Measurements from ENCODE around the gene DDX19B.
"Not testable (repeated sequence)": the region's sequence is repeated elsewhere in the genome, so short reads cannot be mapped to it uniquely, and the experiment has no call there.

DDX19B gene

DNA sequence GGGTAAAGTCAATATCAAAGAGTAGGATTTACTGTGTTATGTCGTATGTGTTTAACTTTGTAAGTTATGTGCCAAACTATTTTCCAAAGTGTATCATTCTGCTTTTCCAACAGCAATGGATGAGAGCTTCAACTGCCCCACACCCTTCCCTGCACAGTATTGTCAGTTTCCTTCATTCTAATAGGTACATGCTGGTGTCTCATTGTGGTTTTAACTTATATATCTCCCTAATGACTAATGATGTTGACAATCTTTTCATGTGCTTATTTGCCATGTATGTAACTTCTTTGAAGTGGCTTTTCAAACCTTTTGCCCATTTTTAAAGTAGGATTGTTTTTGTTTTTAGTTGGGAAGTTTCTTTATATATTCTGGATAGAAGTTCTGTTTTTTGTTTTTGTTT, 3.8 kb downstream of the DDX19B start:
- H4K8ac ChIP-seq (ENCODE audit: low read length): no peak overlapping the region
- peaks cover 13 to 16% of the 10 kb centered on the region in 2 experiments for H3K36me3 ChIP-seq (ENCODE audit: control insufficient read depth in 1 of 2, insufficient read depth in 2 of 2, low read depth in 1 of 2, low read length in 2 of 2)
- H2BK120ac ChIP-seq (ENCODE audit: low read depth, low read length): no peak overlapping the region
- H2AFZ ChIP-seq (ENCODE audit: low read depth, low read length): no peak overlapping the region
- H2BK5ac ChIP-seq (ENCODE audit: low read depth, low read length, poor library complexity, severe bottlenecking): no peak overlapping the region
- no peak overlapping the region for H3K4ac ChIP-seq (ENCODE audit: low read depth in 1 of 2, low read length in 2 of 2)
- H2AK5ac ChIP-seq (ENCODE audit: low read length, severe bottlenecking): no peak overlapping the region
- H3K27ac ChIP-seq (ENCODE audit: low read length, poor library complexity, severe bottlenecking): no peak overlapping the region
- no peak overlapping the region for H4K91ac ChIP-seq (ENCODE audit: low read length)
- no CpG with 5 or more reads among the region's 1 CpG for WGBS
- H3K18ac ChIP-seq (ENCODE audit: low read depth in 1 of 2, low read length in 2 of 2): no peak overlapping the region
- H3K14ac ChIP-seq (ENCODE audit: low read length in 2 of 2): no peak overlapping the region
- no peak overlapping the region for H2BK12ac ChIP-seq (ENCODE audit: low read length in 2 of 2)
- H3K4me2 ChIP-seq (ENCODE audit: low read length, poor library complexity, severe bottlenecking): no peak overlapping the region
- peaks cover 14% of the 10 kb centered on the region for H3K9me3 ChIP-seq (ENCODE audit: control insufficient read depth, low read length)
- DNase-seq: no peak
- no peak overlapping the region for H3K23ac ChIP-seq (ENCODE audit: low read length in 2 of 2)
- no peaks in the 10 kb centered on the region for H3K27me3 ChIP-seq (ENCODE audit: control insufficient read depth in 1 of 2, insufficient read depth in 1 of 2, low read length in 2 of 2)
- H3K9ac ChIP-seq (ENCODE audit: low read length): no peak overlapping the region
- peaks cover 11% of the 10 kb centered on the region for H3K79me1 ChIP-seq (replicated peaks; ENCODE audit: low read length, poor library complexity, severe bottlenecking)
- no peak overlapping the region for H3K4me3 ChIP-seq (ENCODE audit: insufficient read depth in 1 of 2, low read depth in 1 of 2, low read length in 2 of 2)
- H3K4me1 ChIP-seq (ENCODE audit: control insufficient read depth, insufficient read depth, low read depth, low read length): peaks cover 3% of the 10 kb centered on the region
- no peak overlapping the region for H2BK15ac ChIP-seq (ENCODE audit: low read depth, poor library complexity, severe bottlenecking)

- peaks cover 14% of the 10 kb centered on the region for H3K9me3 ChIP-seq (ENCODE audit: control insufficient read depth, low read length)
- no peak overlapping the region for H3K4me3 ChIP-seq (ENCODE audit: insufficient read depth in 1 of 2, low read depth in 1 of 2, low read length in 2 of 2)
- no peak overlapping the region for H2BK5ac ChIP-seq (ENCODE audit: low read depth, low read length, poor library complexity, severe bottlenecking)
- no peak overlapping the region for H3K4ac ChIP-seq (ENCODE audit: low read depth in 1 of 2, low read length in 2 of 2)
- H4K8ac ChIP-seq (ENCODE audit: low read length): no peak overlapping the region
- H3K23ac ChIP-seq (ENCODE audit: low read length in 2 of 2): no peak overlapping the region
- no peak overlapping the region for H4K91ac ChIP-seq (ENCODE audit: low read length)
- H3K9ac ChIP-seq (ENCODE audit: low read length): no peak overlapping the region
- DNase-seq: no peak
- WGBS: 70% methylated on average over 3 of the region's 3 CpGs
- H3K4me2 ChIP-seq (ENCODE audit: low read length, poor library complexity, severe bottlenecking): no peak overlapping the region
- H3K36me3 ChIP-seq (ENCODE audit: control insufficient read depth in 1 of 2, insufficient read depth in 2 of 2, low read depth in 1 of 2, low read length in 2 of 2): peaks cover 13 to 16% of the 10 kb centered on the region in 2 experiments
- no peak overlapping the region for H2BK15ac ChIP-seq (ENCODE audit: low read depth, poor library complexity, severe bottlenecking)
- H3K18ac ChIP-seq (ENCODE audit: low read depth in 1 of 2, low read length in 2 of 2): no peak overlapping the region
- H2AK5ac ChIP-seq (ENCODE audit: low read length, severe bottlenecking): no peak overlapping the region
- no peak overlapping the region for H3K14ac ChIP-seq (ENCODE audit: low read length in 2 of 2)
- no peak overlapping the region for H2BK120ac ChIP-seq (ENCODE audit: low read depth, low read length)
- peaks cover 2% of the 10 kb centered on the region for H3K4me1 ChIP-seq (ENCODE audit: control insufficient read depth, insufficient read depth, low read depth, low read length)
- no peak overlapping the region for H3K27ac ChIP-seq (ENCODE audit: low read length, poor library complexity, severe bottlenecking)
- H3K79me1 ChIP-seq (replicated peaks; ENCODE audit: low read length, poor library complexity, severe bottlenecking): peaks cover 11% of the 10 kb centered on the region
- no peak overlapping the region for H2BK12ac ChIP-seq (ENCODE audit: low read length in 2 of 2)
- no peak overlapping the region for H2AFZ ChIP-seq (ENCODE audit: low read depth, low read length)
- no peaks in the 10 kb centered on the region for H3K27me3 ChIP-seq (ENCODE audit: control insufficient read depth in 1 of 2, insufficient read depth in 1 of 2, low read length in 2 of 2)
Observed at GRCh38 chr16:70304892-70305448, 6.0 kb downstream of the DDX19B start.

GRCh38 chr16:70306880-70307279, 7.9 kb downstream of the DDX19B start:
- WGBS: no CpG with 5 or more reads among the region's 2 CpGs
- no peak overlapping the region for H2BK15ac ChIP-seq (ENCODE audit: low read depth, poor library complexity, severe bottlenecking)

DNA sequence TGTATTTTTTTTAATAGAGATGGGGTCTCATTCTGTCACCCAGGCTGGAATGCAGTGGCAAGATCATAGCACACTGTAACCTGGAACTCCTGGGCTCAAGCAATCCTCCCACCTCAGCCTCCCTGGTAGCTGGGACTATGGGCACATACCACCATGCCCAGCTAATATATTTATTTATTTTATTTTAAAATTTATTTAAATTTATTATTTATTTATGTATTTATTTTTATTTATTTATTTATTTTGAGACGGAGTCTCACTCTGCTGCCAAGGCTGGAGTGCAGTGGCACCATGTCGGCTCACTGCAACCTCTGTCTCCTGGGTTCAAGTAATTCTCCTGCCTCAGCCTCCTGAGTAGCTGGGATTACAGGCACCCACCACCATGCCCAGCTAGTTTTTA, 8.7 kb downstream of the DDX19B start:
- not testable (repeated sequence) for H3K27ac ChIP-seq (ENCODE audit: low read length, poor library complexity, severe bottlenecking); H3K4me2 ChIP-seq (ENCODE audit: low read length, poor library complexity, severe bottlenecking); H2BK12ac ChIP-seq (ENCODE audit: low read length in 2 of 2); H2AK5ac ChIP-seq (ENCODE audit: low read length, severe bottlenecking); H3K23ac ChIP-seq (ENCODE audit: low read length in 2 of 2); H3K4me3 ChIP-seq (ENCODE audit: insufficient read depth in 1 of 2, low read depth in 1 of 2, low read length in 2 of 2); H2BK5ac ChIP-seq (ENCODE audit: low read depth, low read length, poor library complexity, severe bottlenecking); H4K91ac ChIP-seq (ENCODE audit: low read length); H3K9me3 ChIP-seq (ENCODE audit: control insufficient read depth, low read length); H3K14ac ChIP-seq (ENCODE audit: low read length in 2 of 2); H2BK15ac ChIP-seq (ENCODE audit: low read depth, poor library complexity, severe bottlenecking); H3K36me3 ChIP-seq (ENCODE audit: control insufficient read depth in 1 of 2, insufficient read depth in 2 of 2, low read depth in 1 of 2, low read length in 2 of 2); DNase-seq; H3K18ac ChIP-seq (ENCODE audit: low read depth in 1 of 2, low read length in 2 of 2); H3K4ac ChIP-seq (ENCODE audit: low read depth in 1 of 2, low read length in 2 of 2); H3K4me1 ChIP-seq (ENCODE audit: control insufficient read depth, insufficient read depth, low read depth, low read length); H2AFZ ChIP-seq (ENCODE audit: low read depth, low read length); H3K27me3 ChIP-seq (ENCODE audit: control insufficient read depth in 1 of 2, insufficient read depth in 1 of 2, low read length in 2 of 2); H4K8ac ChIP-seq (ENCODE audit: low read length); H3K9ac ChIP-seq (ENCODE audit: low read length); H2BK120ac ChIP-seq (ENCODE audit: low read depth, low read length)
- peaks cover 12% of the 10 kb centered on the region for H3K79me1 ChIP-seq (replicated peaks; ENCODE audit: low read length, poor library complexity, severe bottlenecking)
- WGBS: 100% methylated on average over 2 of the region's 2 CpGs

More at GRCh38 chr16:70306880-70307279, 7.9 kb downstream of the DDX19B start:
- Histone ChIP-seq H2BK120ac (ENCODE audit: low read depth, low read length) (no peak overlapping the region), H3K27ac (ENCODE audit: low read length, poor library complexity, severe bottlenecking) (no peak overlapping the region), H3K4me2 (ENCODE audit: low read length, poor library complexity, severe bottlenecking) (no peak overlapping the region), H3K79me1 (replicated peaks; ENCODE audit: low read length, poor library complexity, severe bottlenecking) (peaks cover 12% of the 10 kb centered on the region), H3K4ac (ENCODE audit: low read depth in 1 of 2, low read length in 2 of 2) (no peak overlapping the region), H3K9me3 (ENCODE audit: control insufficient read depth, low read length) (peaks cover 4% of the 10 kb centered on the region), H2AK5ac (ENCODE audit: low read length, severe bottlenecking) (no peak overlapping the region), H2AFZ (ENCODE audit: low read depth, low read length) (no peak overlapping the region), H4K8ac (ENCODE audit: low read length) (no peak overlapping the region), H3K4me3 (ENCODE audit: insufficient read depth in 1 of 2, low read depth in 1 of 2, low read length in 2 of 2) (no peak overlapping the region), H2BK12ac (ENCODE audit: low read length in 2 of 2) (no peak overlapping the region), H3K27me3 (ENCODE audit: control insufficient read depth in 1 of 2, insufficient read depth in 1 of 2, low read length in 2 of 2) (no peaks in the 10 kb centered on the region), H3K36me3 (ENCODE audit: control insufficient read depth in 1 of 2, insufficient read depth in 2 of 2, low read depth in 1 of 2, low read length in 2 of 2) (peaks cover 4 to 7% of the 10 kb centered on the region in 2 experiments), H3K23ac (ENCODE audit: low read length in 2 of 2) (no peak overlapping the region), H2BK5ac (ENCODE audit: low read depth, low read length, poor library complexity, severe bottlenecking) (no peak overlapping the region), H3K14ac (ENCODE audit: low read length in 2 of 2) (no peak overlapping the region), H3K18ac (ENCODE audit: low read depth in 1 of 2, low read length in 2 of 2) (no peak overlapping the region), H4K91ac (ENCODE audit: low read length) (no peak overlapping the region), H3K4me1 (ENCODE audit: control insufficient read depth, insufficient read depth, low read depth, low read length) (peaks cover 3% of the 10 kb centered on the region), H3K9ac (ENCODE audit: low read length) (no peak overlapping the region)
- no peak for DNase-seq

Measured in mesenchymal stem cell (in vitro differentiated cells and primary cell).